K562 (cell line): ENCODE results near the gene ORAI3. TPM values are rescaled to one million over a fixed set of nuclear protein-coding genes. Genes with fewer than 3 reads are reported as not detected.

Experiments
- CLOCK ChIP-seq: fragments of 250-450 bp; sonication (Bioruptor Pico); IDR thresholded peaks from 2 replicates; pipeline ENCODE4 v1.4.0; 2020; ENCODE audit warnings: mild to moderate bottlenecking, moderate library complexity, borderline replicate concordance
- HES1 ChIP-seq: fragments of 450-650 bp; IDR thresholded peaks from 2 replicates; pipeline ENCODE4 v1.6.1; 2016; ENCODE audit warnings: low read depth, mild to moderate bottlenecking, moderate library complexity
- IRF9 ChIP-seq: fragments of 450-650 bp; IDR thresholded peaks from 2 replicates; pipeline ENCODE4 v1.6.1; 2016; ENCODE audit warnings: missing biosample characterization, missing genetic modification characterization
- MYNN ChIP-seq, 2 experiments: sonication (generic); formaldehyde crosslinking in 1 of 2; IDR thresholded peaks; 2 replicates each; pipeline versions ENCODE4 v1.5.0 to v1.6.1; 2016 to 2020; ENCODE audit warnings: antibody characterized with exemption in 1 of 2, missing genetic modification reagents in 1 of 2
- NFE2 ChIP-seq: IDR thresholded peaks from 2 replicates; pipeline ENCODE4 v1.6.1; 2014; ENCODE audit warnings: antibody characterized with exemption, low read depth
- NR3C1 ChIP-seq: sonication (generic); formaldehyde crosslinking; IDR thresholded peaks from 2 replicates; pipeline ENCODE4 v1.8.1; 2022; ENCODE audit warnings: missing genetic modification reagents
- PBX2 ChIP-seq, 2 experiments: IDR thresholded peaks in 1 of 2; conservative IDR thresholded peaks in 1 of 2; 2 replicates each; pipeline ENCODE4 v1.6.1; 2016; ENCODE audit warnings: low read depth in 2 of 2, mild to moderate bottlenecking in 1 of 2, missing compliant biosample characterization in 1 of 2, missing genetic modification characterization in 1 of 2, moderate library complexity in 1 of 2
- SLC30A9 ChIP-seq: fragments of 250-450 bp; sonication (Bioruptor Pico); IDR thresholded peaks from 2 replicates; pipeline ENCODE4 v1.8.0; 2022; ENCODE audit warnings: mild to moderate bottlenecking, moderate library complexity
- SMAD3 ChIP-seq: fragments of 450-650 bp; formaldehyde crosslinking; conservative IDR thresholded peaks from 2 replicates; pipeline ENCODE4 v1.4.0; 2020; ENCODE audit warnings: mild to moderate bottlenecking
- SMARCB1 ChIP-seq: IDR thresholded peaks from 2 replicates; pipeline ENCODE4 v1.6.1; 2011; ENCODE audit warnings: improper control_type of control experiment, low read depth; ENCODE audit not compliant: insufficient read length
- ZHX1 ChIP-seq: fragments of 150-350 bp; conservative IDR thresholded peaks from 2 replicates; pipeline ENCODE4 v1.6.1; 2014; ENCODE audit warnings: low read length
- ZNF316 ChIP-seq: fragments of 450-650 bp; IDR thresholded peaks from 2 replicates; pipeline ENCODE4 v1.6.1; 2016
- ZNF764 ChIP-seq: fragments of 250-450 bp; sonication (Bioruptor Pico); IDR thresholded peaks from 2 replicates; pipeline ENCODE4 v1.4.0; 2020; ENCODE audit warnings: low read depth, mild to moderate bottlenecking, moderate library complexity
- polyA plus RNA-seq, 8 experiments: library from polyadenylated mRNA; depleted of rRNA in 4 of 8; stranded (reverse) in 5 of 8; unstranded in 3 of 8; fragments of >200 nt; fragmentation: Nextera tagmentation in 2 of 8; fragmentation: Illumina TruSeq in 1 of 8; extraction: Ambion mirVana in 2 of 8; extraction: Trizol in 1 of 8; gene quantifications; 2 replicates each; pipeline versions ENCODE4 v1.2.1 to v1.2.3, GENCODE V29; 2011 to 2014; ENCODE audit warnings: inconsistent platforms in 1 of 8, missing spikeins in 1 of 8
- total RNA-seq, 7 experiments: library from RNA; depleted of rRNA in 6 of 7; stranded (reverse); fragments of >200 nt in 6 of 7; fragmentation: Illumina TruSeq in 2 of 7; extraction: Trizol in 2 of 7; gene quantifications; 2 replicates each; pipeline versions ENCODE4 v1.2.1 to v1.2.3, GENCODE V29; 2011 to 2021; ENCODE audit warnings: low replicate concordance in 1 of 7

The ORAI3 gene
- total and polyA plus RNA-seq, 9 of the 15 experiments (the other 6 are each of a cell fraction or from before 2014, with no cell fraction given) = 4.9 to 23.3 (median 14.1) TPM

GRCh38 chr16:30947859-30948666 is 805 bp upstream of the ORAI3 start (continued):
- peak; percentile 86 for TF ChIP-seq PBX2 (CRISPR knock-in tag; IDR thresholded peaks at IDR 0.05; ENCODE audit: low read depth)
- TF ChIP-seq PBX2 (tag; conservative IDR thresholded peaks at IDR 0.05; ENCODE audit: low read depth) = peak; percentile 95
- TF ChIP-seq HES1 = no peak
- TF ChIP-seq ZHX1 = no peak
- TF ChIP-seq SLC30A9 (CRISPR knock-in tag) = no peak
- no peak for TF ChIP-seq NFE2
- TF ChIP-seq IRF9 = no peak
- TF ChIP-seq SMARCB1 = no peak
- TF ChIP-seq ZNF764 (CRISPR knock-in tag) = no peak
- no peak for TF ChIP-seq ZNF316
- no peak for TF ChIP-seq NR3C1 (CRISPR knock-in tag)
- no peak for TF ChIP-seq MYNN (IDR thresholded peaks at IDR 0.05)
- TF ChIP-seq MYNN (CRISPR knock-in tag; IDR thresholded peaks at IDR 0.05) = no peak
- TF ChIP-seq CLOCK (CRISPR knock-in tag) = no peak
- TF ChIP-seq SMAD3 (CRISPR knock-in tag) = no peak
